Neural progenitor cell (in vitro differentiated cells): Measurements from ENCODE around the gene HSDL2.

Source experiments
- CTCF ChIP-seq: fragments of 200-600 bp; sonication (generic); IDR thresholded peaks from 2 replicates; pipeline ENCODE4 v1.5.1; 2017; ENCODE audit warnings: antibody characterized with exemption, mild to moderate bottlenecking
- EZH2 ChIP-seq: fragments of 200-600 bp; sonication (generic); IDR thresholded peaks from 2 replicates; pipeline ENCODE4 v1.6.1; 2017; ENCODE audit warnings: antibody characterized with exemption, mild to moderate bottlenecking, moderate library complexity

- TF ChIP-seq CTCF = no peak
- TF ChIP-seq EZH2 = no peak
These were observed 113.7 kb downstream of the HSDL2 start for GRCh38 chr9:112493393-112494137.
